Pericardium fibroblast (primary cell): Measurements from ENCODE around the gene KMT5C. TPM values are rescaled to one million over a fixed set of nuclear protein-coding genes. Genes with fewer than 3 reads are reported as not detected.

Experiments used
- total RNA-seq: library from RNA; depleted of rRNA; stranded (reverse); fragments of >200 nt; gene quantifications from 2 replicates; pipeline ENCODE4 v1.2.3, GENCODE V29; 2015

KMT5C gene
- 6.4 and 6.5 TPM in 2 replicates for total RNA-seq

DNA sequence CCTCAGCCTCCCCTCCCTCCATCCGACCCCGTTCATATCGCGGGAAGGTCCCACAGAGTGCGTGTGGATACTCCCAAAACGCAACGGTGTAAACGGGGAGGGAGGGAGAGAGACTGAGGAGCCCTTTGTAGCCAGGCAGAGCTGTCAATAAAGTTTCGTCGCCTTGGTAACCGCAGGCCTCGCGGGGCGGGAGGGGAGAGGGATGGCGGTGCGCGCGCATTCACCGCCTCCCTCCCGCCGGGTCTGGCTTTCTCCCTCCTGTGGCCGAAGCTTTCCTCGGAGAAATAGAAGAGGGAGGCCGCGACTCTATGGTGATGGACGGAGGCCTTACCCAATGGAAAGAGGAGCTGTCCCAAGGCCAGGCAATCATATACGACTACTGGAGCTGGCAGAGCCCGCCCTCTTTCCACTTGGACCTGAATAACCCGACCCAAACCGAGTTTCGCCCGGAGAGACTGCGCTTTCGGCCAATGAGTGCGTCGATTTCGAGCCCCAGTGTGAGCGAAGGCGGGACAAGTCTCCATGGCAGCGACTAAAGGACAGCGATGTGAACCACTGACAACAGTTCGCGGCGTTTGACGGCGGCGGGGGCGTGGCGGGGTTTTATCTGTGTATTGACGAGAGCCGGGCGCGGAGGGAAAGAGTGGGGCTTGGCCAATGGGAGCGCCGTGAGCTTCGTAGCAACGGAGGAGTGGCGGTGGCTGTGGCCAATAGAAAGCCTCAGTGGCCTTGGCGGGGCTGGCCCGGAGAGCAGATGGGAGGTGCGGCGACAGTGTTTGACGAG, at the start of gene KMT5C:
KMT5C (plus strand) TSS at position 772 of the 784 bp plus-strand sequence. CDS start 2,061 bp downstream, outside the sequence.

DNA sequence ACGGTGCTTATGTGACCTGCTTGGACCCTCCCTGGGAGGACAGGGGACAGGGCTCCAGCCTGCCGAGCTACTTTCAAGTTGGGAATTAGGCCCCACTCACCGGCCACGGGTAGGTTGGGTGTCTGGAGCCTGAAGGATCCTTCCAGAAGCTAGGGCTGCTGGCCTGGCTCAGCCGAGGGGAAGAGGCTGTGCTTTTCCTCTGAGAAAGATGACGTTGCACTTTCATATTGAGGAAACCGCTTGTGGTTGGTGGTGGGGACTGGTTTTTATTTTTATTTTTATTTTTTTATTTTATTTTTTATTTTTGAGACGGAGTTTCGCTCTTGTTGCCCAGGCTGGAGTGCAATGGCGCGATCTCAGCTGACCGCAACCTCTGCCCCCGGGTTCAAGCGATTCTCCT, 14.5 kb upstream of the KMT5C start, which contains the start of gene TMEM150B:
TMEM150B (minus strand) TSS at position 170 of the 400 bp plus-strand sequence. CDS start 4,305 bp downstream, outside the sequence.

GRCh38 chr19:55354698-55355212, 15.1 kb downstream of the KMT5C start, which contains the start of gene COX6B2:
Gene COX6B2, minus strand, starts transcription at chr19:55354719. Its CDS starts 198 bp downstream, at chr19:55354521.

DNA sequence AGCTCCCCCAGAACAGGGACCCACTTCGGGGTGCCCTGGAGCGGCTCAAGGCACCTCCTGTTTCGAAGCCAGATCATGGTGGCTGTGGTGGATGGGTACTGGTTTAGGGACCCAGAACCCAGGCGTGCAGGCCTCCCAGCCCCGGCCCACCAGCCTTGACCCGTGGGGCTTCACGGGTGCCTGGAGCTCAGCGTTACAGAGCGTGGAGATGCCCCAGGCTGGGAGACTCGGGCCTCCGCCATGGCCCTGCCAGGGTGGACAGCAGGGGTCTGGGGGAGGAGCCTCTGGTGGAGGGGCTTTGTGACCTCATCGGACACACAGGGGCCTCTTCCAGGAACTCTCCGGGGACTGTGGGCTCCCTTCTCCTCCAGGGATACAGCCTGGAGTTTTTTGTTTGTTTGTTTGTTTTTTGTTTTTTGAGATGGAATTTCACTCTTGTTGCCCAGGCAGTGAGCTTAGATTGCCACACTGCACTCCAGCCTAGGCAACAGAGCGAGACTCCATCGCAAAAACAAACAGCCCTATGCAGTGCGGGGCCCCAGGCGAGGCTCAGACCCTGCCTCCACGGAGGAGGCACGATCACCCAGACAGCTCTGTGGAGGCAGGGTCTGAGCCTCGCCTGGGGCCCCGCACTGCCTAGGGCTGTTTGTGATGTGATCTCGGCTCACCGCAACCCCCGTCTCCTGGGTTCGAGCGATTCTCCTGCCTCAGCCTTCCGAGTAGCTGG, 23.5 kb downstream of the KMT5C start, which contains the start of gene GARIN5B:
GARIN5B (minus strand) TSS at position 271 of the 727 bp plus-strand sequence; CDS start at position 77, 194 bp downstream.

GRCh38 chr19:55370305-55370988, 30.8 kb downstream of the KMT5C start, which contains the start of gene IL11:
Gene IL11, minus strand, starts transcription at chr19:55370463. Its CDS starts 153 bp downstream, at chr19:55370310.

GRCh38 chr19:55376241-55376933, 36.7 kb downstream of the KMT5C start, which contains the start of gene TMEM190:
Gene TMEM190, plus strand, starts transcription at chr19:55376826. Its CDS starts 28 bp downstream, at chr19:55376854.

DNA sequence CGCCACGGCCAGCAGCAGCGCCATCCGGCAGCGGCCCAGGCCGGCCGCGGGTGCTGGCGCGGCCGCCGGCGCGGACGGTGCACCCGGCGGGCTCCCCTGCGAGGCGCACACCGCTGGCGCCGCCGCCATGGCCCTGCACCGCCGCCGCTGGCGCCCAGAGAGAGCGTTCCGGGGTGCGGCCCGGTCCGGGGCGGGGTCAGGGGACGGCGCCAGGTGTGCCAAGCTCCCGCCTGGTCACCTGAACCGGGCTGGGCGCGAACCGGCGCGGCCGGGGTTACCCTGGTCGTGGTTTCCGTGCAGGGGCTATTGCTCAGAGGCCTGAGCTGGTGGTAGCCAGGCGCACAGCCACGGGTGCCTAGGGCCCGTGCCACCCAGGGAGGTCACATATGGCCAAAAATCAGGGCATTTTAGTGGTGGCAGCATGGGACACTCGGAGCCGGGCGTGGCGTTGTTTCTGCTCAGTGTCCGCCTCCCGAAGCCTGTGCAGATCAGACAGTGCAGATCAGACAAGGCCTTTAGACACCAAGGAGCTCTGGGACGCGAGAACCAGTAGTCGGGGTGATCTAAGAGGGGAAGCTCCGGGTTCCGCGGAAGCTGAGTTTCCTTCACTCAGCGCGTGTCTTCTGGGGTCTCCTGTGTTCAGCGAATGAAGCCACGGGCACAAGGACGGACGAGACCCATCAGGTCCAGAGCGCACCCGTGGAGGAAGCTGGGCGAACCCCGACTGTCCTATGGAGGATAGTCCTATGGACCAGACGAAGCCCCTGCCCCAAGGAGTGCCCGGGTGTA, 44.6 kb downstream of the KMT5C start, which contains the start of gene TMEM238:
TMEM238 (minus strand) TSS at position 162 of the 789 bp plus-strand sequence; CDS start at position 129, 33 bp downstream.

GRCh38 chr19:55385724-55386492, 46.2 kb downstream of the KMT5C start, which contains the start of gene RPL28:
Gene RPL28, plus strand, starts transcription at chr19:55385932. Its CDS starts 426 bp downstream, at chr19:55386358.

Other genes starting within 250 kb of the KMT5C start
- 71.1 and 98.8 TPM in 2 replicates for gene PPP1R12C, start 222.2 kb upstream of the KMT5C start, total RNA-seq
- gene TNNT1, start 190.7 kb upstream of the KMT5C start, total RNA-seq = 5.4 and 9.0 TPM in 2 replicates
- 0.58 TPM in 1 of 2 replicates, not detected in the other for gene TNNI3, start 182.1 kb upstream of the KMT5C start, total RNA-seq
- 0.26 TPM in 1 of 2 replicates, not detected in the other for gene DNAAF3, start 173.3 kb upstream of the KMT5C start, total RNA-seq
- 0.26 TPM in 1 of 2 replicates, not detected in the other for gene SYT5, start 159.6 kb upstream of the KMT5C start, total RNA-seq
- gene PTPRH, start 130.4 kb upstream of the KMT5C start, total RNA-seq = 7.0 and 9.4 TPM in 2 replicates
- gene TMEM86B, start 111.1 kb upstream of the KMT5C start, total RNA-seq = 0.51 and 0.93 TPM in 2 replicates
- gene PPP6R1, start 80.9 kb upstream of the KMT5C start, total RNA-seq = 30.5 and 31.7 TPM in 2 replicates
- 26.7 and 37.5 TPM in 2 replicates for gene HSPBP1, start 59.8 kb upstream of the KMT5C start, total RNA-seq
- 2.2 and 8.6 TPM in 2 replicates for gene BRSK1, start 55.9 kb upstream of the KMT5C start, total RNA-seq
- gene TMEM150B, start 14.5 kb upstream of the KMT5C start, total RNA-seq = not detected in 2 replicates
- gene COX6B2, start 14.8 kb downstream of the KMT5C start, total RNA-seq = not detected in 2 replicates
- gene GARIN5B, start 23.4 kb downstream of the KMT5C start, total RNA-seq = not detected in 2 replicates
- gene IL11, start 30.6 kb downstream of the KMT5C start, total RNA-seq = 0.77 TPM in 1 of 2 replicates, not detected in the other
- gene TMEM190, start 37.0 kb downstream of the KMT5C start, total RNA-seq = 0.17 TPM in 1 of 2 replicates, not detected in the other
- 0.23 and 0.60 TPM in 2 replicates for gene TMEM238, start 44.4 kb downstream of the KMT5C start, total RNA-seq
- 452 and 1,009 TPM in 2 replicates for gene RPL28, start 46.1 kb downstream of the KMT5C start, total RNA-seq
- 42.2 and 50.1 TPM in 2 replicates for gene UBE2S, start 67.9 kb downstream of the KMT5C start, total RNA-seq
- not detected in 2 replicates for gene SHISA7, start 103.4 kb downstream of the KMT5C start, total RNA-seq
- 86.5 and 89.5 TPM in 2 replicates for gene ISOC2, start 121.8 kb downstream of the KMT5C start, total RNA-seq
- gene C19orf85, start 124.9 kb downstream of the KMT5C start, total RNA-seq = not detected in 2 replicates
- gene ZNF628, start 136.7 kb downstream of the KMT5C start, total RNA-seq = 1.9 and 4.2 TPM in 2 replicates
- 16.6 and 25.1 TPM in 2 replicates for gene NAT14, start 145.3 kb downstream of the KMT5C start, total RNA-seq
- gene SSC5D, start 148.6 kb downstream of the KMT5C start, total RNA-seq = 9.1 and 19.5 TPM in 2 replicates
- gene SBK2, start 197.3 kb downstream of the KMT5C start, total RNA-seq = not detected in 2 replicates
- not detected in 2 replicates for gene SBK3, start 205.7 kb downstream of the KMT5C start, total RNA-seq
- 10.7 and 11.9 TPM in 2 replicates for gene ZNF579, start 241.0 kb downstream of the KMT5C start, total RNA-seq